K562 (cell line): ENCODE data around the gene RAB13. TPM values are rescaled to one million over a fixed set of nuclear protein-coding genes. Genes with fewer than 3 reads are reported as not detected.

Experiments
- ATAC-seq: fragments of 200-7000 bp; cut with Tn5 transposase; 3 replicates; pipeline ENCODE4 v1.9.1; 2020; ENCODE audit warnings: moderate library complexity
- BruUV-seq: library from RNA; stranded (reverse); fragments of 400-500 nt; replicated peaks from 2 replicates; lab custom pipeline; 2021; lab: Mats Ljungman, UMichigan
- CTCF ChIA-PET: fragments of 300-600 bp; formaldehyde crosslinking; extraction: SDS; loops from one replicate; lab custom pipeline; 2021; ENCODE audit warnings: low intra/inter-chr PET ratio; lab: Yijun Ruan, JAX
- POLR2A ChIA-PET: fragments of 300-600, 350-650 bp; sonication (Branson Sonifier 250); formaldehyde crosslinking; extraction: SDS; loops from one replicate; lab custom pipeline; 2021; ENCODE audit warnings: antibody characterized with exemption, inconsistent platforms; lab: Yijun Ruan, JAX
- DNase-seq, 4 experiments: peaks; one replicate each; pipeline versions ENCODE4 v3.0.0 to v3.0.0-alpha.2; 2011 to 2018; ENCODE audit warnings: low spot score in 3 of 4, mixed read lengths in 3 of 4; ENCODE audit errors: extremely low read depth in 1 of 4
- FAIRE-seq: peaks from 2 replicates; lab custom pipeline; 2011; peaks lifted over from hg19 to GRCh38; lab: Jason Lieb, UNC
- H2AFZ ChIP-seq: 2 replicates; pipeline ENCODE4 v1.6.0; 2011; ENCODE audit warnings: low read depth, low read length, control low read depth, inconsistent platforms
- H3K27ac ChIP-seq: fragments of 200-600 bp; 3 replicates; pipeline ENCODE4 v1.8.0; 2011; ENCODE audit warnings: low read depth, mild to moderate bottlenecking, control low read depth, inconsistent platforms, low read length, moderate library complexity, mixed read lengths; ENCODE audit errors: extremely low read depth
- H3K27me3 ChIP-seq, 2 experiments: fragments of 300-600 bp in 1 of 2; 2 replicates in 1 of 2; 3 replicates in 1 of 2; pipeline versions ENCODE4 v1.6.0 to v1.8.0; 2011; ENCODE audit warnings: inconsistent platforms in 2 of 2, low read length in 2 of 2, mild to moderate bottlenecking in 1 of 2, mixed read lengths in 1 of 2, moderate library complexity in 1 of 2; ENCODE audit not compliant: control insufficient read depth in 2 of 2, insufficient read depth in 2 of 2
- H3K36me3 ChIP-seq: fragments of 300-600 bp; 3 replicates; pipeline ENCODE4 v1.8.0; 2011; ENCODE audit warnings: mild to moderate bottlenecking, low read length, inconsistent platforms; ENCODE audit not compliant: control insufficient read depth, insufficient read depth
- H3K4me1 ChIP-seq, 2 experiments: fragments of 200-600 bp in 1 of 2; replicated peaks in 1 of 2; 2 replicates in 1 of 2; 3 replicates in 1 of 2; pipeline versions ENCODE4 v1.5.1 to v1.8.0; 2011; ENCODE audit warnings: inconsistent platforms in 2 of 2, low read length in 2 of 2, mild to moderate bottlenecking in 1 of 2, mixed read lengths in 1 of 2, moderate library complexity in 1 of 2; ENCODE audit not compliant: control insufficient read depth in 2 of 2, insufficient read depth in 2 of 2
- H3K4me2 ChIP-seq: 2 replicates; pipeline ENCODE4 v1.6.1; 2011; ENCODE audit warnings: low read length, control low read depth, inconsistent platforms, mixed read lengths; ENCODE audit not compliant: insufficient read depth
- H3K4me3 ChIP-seq: fragments of 200-600 bp; sonication (generic), shearing (Covaris generic); 2 replicates; pipeline ENCODE4 v1.5.1; 2016; ENCODE audit warnings: control low read depth, inconsistent platforms
- H3K79me2 ChIP-seq: fragments of 200-600 bp; 3 replicates; pipeline ENCODE4 v1.8.0; 2011; ENCODE audit warnings: low read length, inconsistent platforms; ENCODE audit not compliant: control insufficient read depth, insufficient read depth
- H3K9ac ChIP-seq, 2 experiments: 2 replicates each; pipeline versions ENCODE4 v1.6.0 to v1.6.1; 2011; ENCODE audit warnings: low read depth in 2 of 2, low read length in 2 of 2, control low read depth in 1 of 2, inconsistent platforms in 1 of 2, mild to moderate bottlenecking in 1 of 2, mixed read lengths in 1 of 2; ENCODE audit not compliant: insufficient read depth in 1 of 2
- H3K9me1 ChIP-seq: one replicate; pipeline ENCODE4 v1.6.0; 2011; ENCODE audit warnings: inconsistent platforms, mild to moderate bottlenecking, low read length, moderate library complexity; ENCODE audit not compliant: control insufficient read depth, insufficient read depth
- H3K9me3 ChIP-seq: replicated peaks from 2 replicates; pipeline ENCODE4 v1.5.1; 2011; ENCODE audit warnings: low read depth, low read length, inconsistent platforms; ENCODE audit not compliant: control insufficient read depth, insufficient read depth
- H4K20me1 ChIP-seq: replicated peaks from 2 replicates; pipeline ENCODE4 v1.6.1; 2011; ENCODE audit warnings: low read length, inconsistent platforms, mixed read lengths; ENCODE audit not compliant: control insufficient read depth, insufficient read depth
- FOXM1 ChIP-seq, 2 experiments: fragments of 450-650 bp in 1 of 2; sonication (generic) in 1 of 2; formaldehyde crosslinking in 1 of 2; IDR thresholded peaks; 2 replicates each; pipeline versions ENCODE4 v1.6.1 to v1.9.0; 2017 to 2022; ENCODE audit warnings: low read depth in 2 of 2, mild to moderate bottlenecking in 2 of 2, missing genetic modification reagents in 1 of 2, moderate library complexity in 1 of 2
- JUND ChIP-seq, 2 experiments: IDR thresholded peaks; 2 replicates in 1 of 2; 3 replicates in 1 of 2; pipeline ENCODE4 v1.6.1; 2011; ENCODE audit warnings: borderline replicate concordance in 2 of 2, low read depth in 2 of 2, low read length in 2 of 2, improper control_type of control experiment in 1 of 2, missing biosample characterization in 1 of 2, missing genetic modification characterization in 1 of 2, missing genetic modification reagents in 1 of 2
- NBN ChIP-seq: fragments of 450-650 bp; IDR thresholded peaks from 2 replicates; pipeline ENCODE4 v1.6.1; 2016; ENCODE audit warnings: low read depth, mild to moderate bottlenecking
- ZNF282 ChIP-seq: sonication (generic); formaldehyde crosslinking; IDR thresholded peaks from 2 replicates; pipeline ENCODE4 v1.8.1; 2023; ENCODE audit warnings: missing genetic modification reagents
- ZNF561 ChIP-seq: fragments of 450-650 bp; formaldehyde crosslinking; conservative IDR thresholded peaks from 2 replicates; pipeline ENCODE4 v1.4.0; 2020; ENCODE audit warnings: mild to moderate bottlenecking, moderate library complexity
- WGBS: fragments of 100-300 bp; shearing (Covaris generic); methylation state at CpG from one replicate; pipeline ENCODE4 v1.1.6; 2016; ENCODE audit warnings: low coverage, mixed read lengths; ENCODE audit not compliant: insufficient coverage; ENCODE audit errors: missing lambda C conversion rate; 5-methylcytosine and 5-hydroxymethylcytosine counted together
- in situ Hi-C: fragments of 300-500 bp; cut with MboI; formaldehyde crosslinking; loops from 4 replicates; pipeline ENCODE4 v1.15.0; 2018; ENCODE audit warnings: inconsistent platforms, mixed read lengths
- intact Hi-C: fragments of 100-400 bp; cut with micrococcal nuclease; formaldehyde crosslinking; loops from 2 replicates; pipeline ENCODE4 v1.14.2; 2022
- polyA plus RNA-seq, 8 experiments: library from polyadenylated mRNA; depleted of rRNA in 4 of 8; stranded (reverse) in 5 of 8; unstranded in 3 of 8; fragments of >200 nt; fragmentation: Nextera tagmentation in 2 of 8; fragmentation: Illumina TruSeq in 1 of 8; extraction: Ambion mirVana in 2 of 8; extraction: Trizol in 1 of 8; gene quantifications; 2 replicates each; pipeline versions ENCODE4 v1.2.1 to v1.2.3, GENCODE V29; 2011 to 2014; ENCODE audit warnings: inconsistent platforms in 1 of 8, missing spikeins in 1 of 8
- total RNA-seq, 7 experiments: library from RNA; depleted of rRNA in 6 of 7; stranded (reverse); fragments of >200 nt in 6 of 7; fragmentation: Illumina TruSeq in 2 of 7; extraction: Trizol in 2 of 7; gene quantifications; 2 replicates each; pipeline versions ENCODE4 v1.2.1 to v1.2.3, GENCODE V29; 2011 to 2021; ENCODE audit warnings: low replicate concordance in 1 of 7

RAB13 gene
- total and polyA plus RNA-seq, 9 of the 15 experiments (the other 6 are each of a cell fraction or from before 2014, with no cell fraction given), result 22.3 to 100 (median 39.8) TPM

DNA sequence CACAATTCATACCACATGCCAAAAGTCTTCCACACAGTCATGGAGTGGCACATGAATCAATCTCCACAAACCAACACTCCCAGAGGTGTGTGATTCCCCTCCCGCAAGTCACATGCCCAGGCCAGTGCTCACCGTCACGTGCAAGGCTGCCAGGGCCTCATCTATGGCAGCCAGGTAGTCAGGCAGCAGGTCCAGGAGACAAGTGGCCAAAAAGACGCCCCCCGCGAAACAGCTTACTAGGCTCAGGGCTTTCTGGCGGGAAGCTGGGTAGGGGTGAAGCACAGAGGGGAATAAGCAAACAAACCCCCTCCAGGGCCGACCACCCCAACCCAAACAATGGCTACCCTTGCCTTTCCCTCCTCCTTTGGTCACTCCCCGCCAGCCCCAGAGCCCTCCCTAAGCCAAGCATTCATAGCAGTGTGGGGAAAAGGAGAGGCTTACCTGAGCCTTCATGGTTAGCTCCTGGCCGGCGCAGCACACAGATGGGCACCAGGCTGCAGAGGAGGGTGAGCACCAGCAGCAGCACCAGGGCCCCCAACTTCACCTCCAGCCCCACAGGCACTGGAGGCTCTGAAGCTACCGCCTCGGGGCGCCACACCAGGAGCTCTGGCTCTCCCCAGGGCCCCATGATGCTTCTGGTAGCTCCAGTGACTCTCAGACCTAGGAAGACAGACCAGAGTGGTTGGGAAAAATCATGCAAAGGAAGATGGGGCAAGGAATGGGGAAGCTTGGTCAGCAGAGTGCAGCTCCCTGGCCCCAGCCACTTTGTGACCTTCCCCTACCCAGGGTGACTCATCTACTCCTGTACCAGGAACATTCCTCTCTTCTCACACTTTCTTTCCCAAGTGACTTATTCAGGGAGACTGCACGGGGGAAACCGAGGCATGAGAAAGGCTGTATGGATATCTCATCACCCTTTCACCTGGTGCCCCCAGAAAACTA lies 23.8 kb downstream of the RAB13 start (continued):
- TF ChIP-seq FOXM1 (IDR thresholded peaks at IDR 0.05; ENCODE audit: low read depth) (no peak), FOXM1 (CRISPR knock-in tag; IDR thresholded peaks at IDR 0.05; ENCODE audit: low read depth) (no peak), JUND (IDR thresholded peaks at IDR 0.05; ENCODE audit: borderline replicate concordance, low read depth, low read length) (peak; percentile 81; the same call in 1 of the 2 replicates), JUND (tag; IDR thresholded peaks at IDR 0.05; ENCODE audit: borderline replicate concordance, low read depth, low read length) (peak; percentile 74; the same call in 1 of the 3 replicates)
- TF ChIP-seq, all 486 proteins: peak for 17

DNA sequence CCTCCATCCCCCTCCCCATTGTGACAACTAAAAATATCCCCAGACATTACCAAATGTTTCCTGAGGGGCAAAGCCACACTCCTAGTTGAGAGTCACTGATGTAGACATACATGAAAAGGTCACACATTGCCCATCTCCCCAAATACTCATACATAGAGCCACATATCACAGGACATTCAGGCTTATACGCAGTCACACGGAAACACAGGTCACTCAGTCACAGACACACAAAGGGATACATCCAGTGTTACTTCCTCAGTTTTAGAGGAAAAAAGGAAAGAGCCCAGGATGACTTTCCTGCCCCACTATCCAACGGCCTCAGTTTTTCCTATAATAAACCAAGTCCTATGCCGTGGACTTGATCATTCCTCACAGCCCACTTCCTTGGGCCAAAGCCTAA lies 24.7 kb downstream of the RAB13 start:
- ChIA-PET CTCF (no interaction called here), POLR2A (interaction anchor here (1.0 to 1.1 kb wide), 2 partner anchors 24 to 40 kb away, joined by 3 to 6 read pairs; no protein-coding TSS in a partner anchor)
- BruUV-seq, result TSS peak; percentile 3
- Histone ChIP-seq H3K4me3 (peak overlapping the region; percentile 74; the same call in 1 of the 2 replicates), H4K20me1 (peaks cover 4% of the 10 kb centered on the region; the same call in 1 of the 2 replicates), H3K9me3 (no peaks in the 10 kb centered on the region), H3K9me1 (no peaks in the 10 kb centered on the region), H3K79me2 (peaks cover 67% of the 10 kb centered on the region), H3K27me3 (no peaks in the 10 kb centered on the region), H3K4me2 (peak overlapping the region; percentile 89), H2AFZ (no peak overlapping the region)
- DNase-seq, result no peak
- intact Hi-C loops, result no loop called here
- in situ Hi-C loops, result no loop called here
- no peak for FAIRE-seq
- 71% methylated on average over 4 of the region's 4 CpGs for WGBS
- ATAC-seq, result no peak
- TF ChIP-seq ZNF282 (CRISPR knock-in tag), result no peak
- TF ChIP-seq NBN, result no peak
- no peak for TF ChIP-seq ZNF561 (CRISPR knock-in tag)
- TF ChIP-seq, all 486 proteins: peak for 0
- Histone ChIP-seq H3K36me3 (peaks cover 28% of the 10 kb centered on the region; the same call in 2 of the 3 replicates), H3K27ac (no peak overlapping the region; the same call in 1 of the 3 replicates), H3K9ac (peak overlapping the region; percentile 18 to 85; a peak in 2 of 4 replicates), H3K4me1 (peaks cover 31 to 37% of the 10 kb centered on the region in 2 experiments)
